Tibial artery (tissue), 4 donors: ENCODE data around the gene RAB31.

ENCODE experiments used
- DNase-seq, 2 donors: peaks; one replicate each; pipeline ENCODE4 v3.0.0-alpha.2; 2019
- H3K27ac ChIP-seq, 2 donors: fragments of 200-600 bp; sonication (generic) in 1 of 2; 1 replicate in 1 of 2; 2 replicates in 1 of 2; pipeline ENCODE4 v1.5.1; 2018 to 2019; ENCODE audit warnings: mild to moderate bottlenecking in 1 of 2
- H3K27me3 ChIP-seq, 2 donors: fragments of 200-600 bp; sonication (generic) in 1 of 2; one replicate each; pipeline versions ENCODE4 v1.5.1 to v1.6.0; 2016 to 2019
- H3K36me3 ChIP-seq, 3 donors: fragments of 200-600 bp; sonication (generic) in 2 of 3; one replicate each; pipeline ENCODE4 v1.5.1; 2016 to 2019; ENCODE audit warnings: mild to moderate bottlenecking in 2 of 3
- H3K4me1 ChIP-seq, 4 donors: fragments of 200-600 bp; sonication (generic) in 2 of 4; 1 replicate in 3 of 4; 2 replicates in 1 of 4; pipeline ENCODE4 v1.5.1; 2016 to 2019
- H3K4me3 ChIP-seq, 2 donors: fragments of 200-600 bp; sonication (generic) in 1 of 2; 1 replicate in 1 of 2; 2 replicates in 1 of 2; pipeline ENCODE4 v1.5.1; 2018 to 2019; ENCODE audit warnings: mild to moderate bottlenecking in 2 of 2
- H3K9me3 ChIP-seq, 3 donors: fragments of 200-600 bp; sonication (generic) in 1 of 3; one replicate each; pipeline ENCODE4 v1.5.1; 2016 to 2019
- CTCF ChIP-seq, 2 experiments: fragments of 200-600 bp in 1 of 2; fragments of 450-650 bp in 1 of 2; IDR thresholded peaks; one replicate each; pipeline ENCODE4 v1.5.1; 2017 to 2019; ENCODE audit warnings: antibody characterized with exemption in 2 of 2, mild to moderate bottlenecking in 1 of 2, moderate library complexity in 1 of 2
- intact Hi-C: fragments of 100-400 bp; cut with DNase I; formaldehyde crosslinking; loops from one replicate; pipeline ENCODE4 v1.15.0; 2023; ENCODE audit warnings: low total_unique reads

RAB31 gene

DNA sequence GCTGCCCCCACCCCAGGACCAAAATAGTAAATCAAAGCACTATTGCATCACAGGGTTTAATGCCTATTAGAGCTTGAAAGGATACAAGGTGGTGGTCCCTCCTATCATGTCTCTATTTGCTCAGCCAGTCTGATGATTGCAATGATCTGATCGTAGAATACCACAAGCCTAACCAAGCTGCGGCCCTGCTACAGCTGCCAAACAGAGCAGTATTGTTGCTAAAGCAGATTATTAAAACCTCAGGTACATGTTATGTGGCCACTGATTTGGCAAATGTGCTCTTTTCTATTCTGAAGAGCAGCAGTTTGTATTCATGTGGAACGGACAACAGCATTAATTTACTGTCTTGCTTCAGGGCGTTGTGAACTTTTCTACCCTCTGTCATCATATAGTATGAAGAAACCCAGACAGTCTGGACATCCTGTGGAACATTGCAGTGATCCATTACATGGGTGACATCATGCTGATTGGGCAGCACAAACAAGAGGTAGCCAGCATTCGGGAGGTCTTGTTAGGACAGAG lies 197.4 kb downstream of the RAB31 start:
- no peak for TF ChIP-seq CTCF (IDR thresholded peaks at IDR 0.05)
- no peak overlapping the region for H3K4me3 ChIP-seq
- no peak overlapping the region for H3K27ac ChIP-seq
- no peaks in the 10 kb centered on the region for H3K9me3 ChIP-seq
- H3K27me3 ChIP-seq: no peaks in the 10 kb centered on the region
- intact Hi-C loops: no loop called here
- DNase-seq: no peak
- H3K36me3 ChIP-seq: no peaks in the 10 kb centered on the region
- H3K4me1 ChIP-seq: no peaks in the 10 kb centered on the region

DNA sequence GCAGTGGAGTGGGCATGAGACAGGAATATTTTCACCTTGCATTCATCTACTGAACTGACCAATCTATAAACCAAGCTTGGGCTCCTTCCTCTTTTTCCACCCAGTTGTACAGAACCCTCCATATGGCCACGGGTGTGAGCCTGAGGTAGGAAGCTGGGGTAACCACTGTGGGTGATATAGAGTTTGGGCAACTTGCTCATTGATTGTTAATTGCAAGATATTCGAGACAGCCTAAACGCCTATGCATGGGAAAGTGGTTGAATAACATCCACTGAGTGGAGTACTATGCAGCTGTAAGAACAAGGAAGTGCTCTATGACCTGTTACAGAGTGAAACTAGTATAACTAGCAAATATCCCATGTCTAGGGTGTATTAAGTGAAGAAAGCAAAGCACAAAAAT lies 198.4 kb downstream of the RAB31 start:
- Histone ChIP-seq H3K27me3 (no peaks in the 10 kb centered on the region), H3K4me1 (no peaks in the 10 kb centered on the region), H3K27ac (no peak overlapping the region), H3K9me3 (no peaks in the 10 kb centered on the region), H3K36me3 (no peaks in the 10 kb centered on the region), H3K4me3 (no peak overlapping the region)
- intact Hi-C loops: no loop called here
- DNase-seq: no peak
- TF ChIP-seq CTCF (IDR thresholded peaks at IDR 0.05): no peak

GRCh38 chr18:9907867-9908266 lies 199.8 kb downstream of the RAB31 start:
- no peak overlapping the region for H3K4me3 ChIP-seq
- no peak for TF ChIP-seq CTCF (IDR thresholded peaks at IDR 0.05)

DNA sequence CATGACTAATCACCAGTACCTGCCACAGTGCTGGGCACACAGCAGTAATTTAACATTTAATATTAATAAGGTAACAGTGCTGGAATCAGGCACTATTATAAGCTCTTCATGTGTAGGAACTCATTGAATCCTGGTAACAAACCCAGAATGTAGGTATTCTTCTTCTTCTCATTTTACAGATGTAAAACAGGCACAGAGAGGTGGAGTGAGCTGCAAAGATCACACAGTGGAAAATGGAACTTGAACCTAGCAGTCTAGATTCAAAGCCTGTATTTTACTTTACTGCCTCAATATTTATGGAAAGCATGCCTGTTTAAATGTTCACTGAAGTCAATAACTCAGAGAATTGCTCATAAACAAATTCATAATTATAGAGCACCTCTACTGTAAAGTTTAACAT lies 202.0 kb downstream of the RAB31 start:
- no peak for TF ChIP-seq CTCF (IDR thresholded peaks at IDR 0.05)
- H3K9me3 ChIP-seq: no peaks in the 10 kb centered on the region
- no peak for DNase-seq
- H3K27me3 ChIP-seq: no peaks in the 10 kb centered on the region
- no peaks in the 10 kb centered on the region for H3K36me3 ChIP-seq
- no peak overlapping the region for H3K4me3 ChIP-seq
- intact Hi-C loops: loop anchor here (10.0 kb wide), 3 partner anchors 105 to 295 kb away; partner anchors contain the start of genes PPP4R1 and RAB31
- H3K4me1 ChIP-seq: peaks cover 0 to 6% (median 2%) of the 10 kb centered on the region in 4 donors
- H3K27ac ChIP-seq: no peak overlapping the region

More at GRCh38 chr18:9907867-9908266, 199.8 kb downstream of the RAB31 start:
- H3K9me3 ChIP-seq: no peaks in the 10 kb centered on the region
- no peak overlapping the region for H3K27ac ChIP-seq
- no peaks in the 10 kb centered on the region for H3K27me3 ChIP-seq
- peaks cover 0 to 1% (median under 1%) of the 10 kb centered on the region in 4 donors for H3K4me1 ChIP-seq
- intact Hi-C loops: no loop called here
- no peaks in the 10 kb centered on the region for H3K36me3 ChIP-seq
- DNase-seq: no peak

- no peak for TF ChIP-seq CTCF (IDR thresholded peaks at IDR 0.05)
- Histone ChIP-seq H3K4me1 (peaks cover 0 to 6% (median 2%) of the 10 kb centered on the region in 4 donors), H3K36me3 (no peaks in the 10 kb centered on the region), H3K4me3 (no peak overlapping the region), H3K27me3 (no peaks in the 10 kb centered on the region), H3K9me3 (no peaks in the 10 kb centered on the region), H3K27ac (no peak overlapping the region)
- intact Hi-C loops: loop anchor here (10.0 kb wide), 3 partner anchors 106 to 296 kb away; partner anchors contain the start of genes PPP4R1 and RAB31
- DNase-seq: no peak
These were observed 202.6 kb downstream of the RAB31 start for GRCh38 chr18:9910661-9911060.
